HG02588 (cell line): ENCODE measurements around the gene PHB1.
"Not testable (repeated sequence)": the region's sequence is repeated elsewhere in the genome, so short reads cannot be mapped to it uniquely, and the experiment has no call there.

Experiments used
- ATAC-seq: cut with Tn5 transposase; IDR thresholded peaks from one replicate; pipeline ENCODE4 v1.9.1; 2021; ENCODE audit warnings: mild to moderate bottlenecking, moderate library complexity; ENCODE audit not compliant: unreplicated experiment

PHB1 gene

DNA sequence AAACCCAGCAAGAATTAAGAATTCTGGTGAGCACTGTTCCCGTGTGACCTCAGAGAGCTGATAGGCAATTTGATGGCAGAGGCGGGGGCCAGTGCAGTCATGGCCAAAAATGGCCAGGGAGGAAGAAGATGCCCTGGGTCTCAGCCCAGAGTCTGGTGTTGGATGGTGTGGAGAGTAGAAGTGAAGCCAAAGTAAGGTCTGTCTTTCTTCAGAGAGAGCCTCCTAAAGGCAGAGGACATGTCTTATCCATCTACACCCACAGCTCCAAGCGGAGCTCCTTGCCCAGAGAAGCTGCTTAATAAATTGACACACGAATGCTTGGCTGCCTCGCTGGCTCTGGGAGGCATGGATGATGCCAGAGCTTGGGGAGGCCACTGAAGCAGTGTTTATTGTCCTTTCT lies 32.9 kb downstream of the PHB1 start:
- ATAC-seq, result no peak

DNA sequence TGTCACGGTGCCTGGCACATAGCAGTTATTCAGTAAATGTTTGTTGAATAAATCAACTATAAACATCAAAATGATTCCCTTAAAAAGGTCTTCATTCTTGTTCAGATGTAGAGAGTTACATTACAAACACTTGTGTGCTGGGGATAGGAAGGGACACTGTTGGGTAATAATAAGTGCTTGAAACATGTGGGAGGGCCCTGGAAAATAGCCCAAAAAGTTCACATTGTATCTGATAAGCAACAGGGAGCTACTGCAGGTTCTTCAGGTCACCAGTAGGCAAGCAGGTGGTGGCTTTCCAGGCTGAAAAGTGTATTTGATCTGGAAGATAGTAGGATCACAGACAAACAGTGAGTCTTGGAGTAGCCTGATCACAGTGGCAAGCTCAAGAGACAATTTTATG lies 33.6 kb downstream of the PHB1 start:
- ATAC-seq, result no peak

DNA sequence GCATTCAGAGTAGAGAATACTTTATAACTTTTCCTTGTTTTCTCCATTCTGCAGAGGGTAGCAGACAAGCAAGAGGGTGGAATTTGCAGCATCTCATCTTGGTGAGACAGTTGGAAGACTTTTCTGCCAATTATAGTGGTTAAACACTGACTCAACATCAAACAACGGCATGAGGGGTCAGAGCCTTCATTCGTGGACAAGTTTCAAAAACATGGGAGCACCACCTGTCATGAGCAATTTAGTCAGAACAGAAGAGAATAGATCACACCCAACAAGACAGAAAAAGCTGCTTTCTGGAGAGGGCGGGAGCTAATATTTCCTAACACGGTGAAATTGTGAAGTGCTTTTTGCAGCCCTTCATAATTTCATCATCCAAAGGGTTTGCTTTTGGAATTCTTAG lies 34.8 kb downstream of the PHB1 start:
- ATAC-seq, result no peak

DNA sequence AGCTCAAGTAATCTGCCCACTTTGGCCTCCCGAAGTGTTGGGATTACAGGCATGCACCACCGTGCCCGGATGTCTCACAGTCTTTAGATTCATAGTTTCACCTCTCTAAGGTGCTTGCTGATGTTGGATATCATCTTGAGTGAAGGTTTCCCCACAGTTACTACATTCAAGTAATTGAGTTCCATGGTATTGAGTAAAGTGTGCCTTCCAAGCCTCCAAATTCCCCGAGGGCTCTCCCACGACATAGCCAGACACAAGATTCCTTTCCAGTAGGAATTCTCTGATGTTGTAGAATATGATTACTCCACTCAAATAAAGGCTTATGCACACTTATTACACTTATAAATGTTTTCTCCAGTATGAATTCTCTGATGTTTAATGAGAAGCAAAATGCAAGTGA lies 36.4 kb downstream of the PHB1 start:
- no peak for ATAC-seq

DNA sequence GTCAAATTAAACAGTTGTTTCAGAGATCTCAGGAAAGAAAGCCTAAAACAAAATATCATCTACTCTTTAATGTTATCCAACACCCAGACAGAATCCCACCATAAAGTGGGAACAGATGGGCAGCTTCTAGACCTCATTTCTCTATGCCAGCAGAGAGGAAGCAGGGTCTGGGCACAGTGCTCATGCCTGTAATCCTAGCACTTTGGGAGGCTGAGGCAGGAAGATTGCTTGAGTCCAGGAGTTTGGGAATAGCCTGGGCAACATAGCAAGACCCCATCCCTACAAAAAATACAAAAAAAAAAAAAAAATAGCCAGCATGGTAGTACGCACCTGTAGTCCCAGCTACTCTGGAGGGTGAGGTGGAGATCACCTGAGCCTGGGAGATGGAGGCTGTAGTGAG lies 39.1 kb downstream of the PHB1 start:
- ATAC-seq, result no peak

DNA sequence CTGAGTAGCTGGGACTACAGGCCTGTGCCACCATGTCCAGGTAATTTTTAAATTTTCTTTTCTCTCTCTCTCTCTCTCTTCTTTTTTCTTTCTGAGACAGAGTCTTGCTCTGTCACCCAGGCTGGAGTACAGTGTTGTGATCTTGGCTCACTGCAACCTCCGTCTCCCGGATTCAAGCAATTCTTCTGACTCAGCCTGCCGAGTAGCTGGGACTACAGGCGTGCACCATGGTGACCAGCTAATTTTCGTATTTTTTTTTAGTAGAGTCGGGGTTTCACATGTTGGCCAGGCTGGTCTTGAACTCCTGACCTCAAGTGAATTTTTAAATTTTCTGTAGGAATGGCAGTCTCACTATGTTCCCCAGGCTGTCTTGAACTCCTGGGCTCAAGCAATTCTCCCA lies 41.6 kb downstream of the PHB1 start:
- no peak for ATAC-seq

DNA sequence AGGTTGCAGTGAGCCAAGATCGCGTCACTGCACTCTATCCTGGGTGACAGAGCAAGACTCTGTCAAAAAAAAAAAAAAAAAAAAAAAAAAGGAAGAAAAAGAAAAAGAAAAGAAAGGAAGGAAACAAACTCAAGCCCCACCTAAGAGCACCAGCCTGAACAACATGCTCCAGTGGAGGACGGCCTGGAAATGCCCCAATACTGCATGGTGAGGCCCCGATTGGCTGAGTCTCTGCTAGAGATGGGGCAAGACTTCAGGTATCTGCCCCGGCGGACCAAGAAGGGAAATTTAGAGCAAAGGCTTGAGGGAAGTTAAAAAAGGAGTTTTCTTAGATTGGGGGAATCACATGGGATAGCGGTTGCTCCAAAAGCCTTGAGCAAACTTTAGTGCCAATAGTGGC lies 42.3 kb downstream of the PHB1 start:
- ATAC-seq, result no peak

DNA sequence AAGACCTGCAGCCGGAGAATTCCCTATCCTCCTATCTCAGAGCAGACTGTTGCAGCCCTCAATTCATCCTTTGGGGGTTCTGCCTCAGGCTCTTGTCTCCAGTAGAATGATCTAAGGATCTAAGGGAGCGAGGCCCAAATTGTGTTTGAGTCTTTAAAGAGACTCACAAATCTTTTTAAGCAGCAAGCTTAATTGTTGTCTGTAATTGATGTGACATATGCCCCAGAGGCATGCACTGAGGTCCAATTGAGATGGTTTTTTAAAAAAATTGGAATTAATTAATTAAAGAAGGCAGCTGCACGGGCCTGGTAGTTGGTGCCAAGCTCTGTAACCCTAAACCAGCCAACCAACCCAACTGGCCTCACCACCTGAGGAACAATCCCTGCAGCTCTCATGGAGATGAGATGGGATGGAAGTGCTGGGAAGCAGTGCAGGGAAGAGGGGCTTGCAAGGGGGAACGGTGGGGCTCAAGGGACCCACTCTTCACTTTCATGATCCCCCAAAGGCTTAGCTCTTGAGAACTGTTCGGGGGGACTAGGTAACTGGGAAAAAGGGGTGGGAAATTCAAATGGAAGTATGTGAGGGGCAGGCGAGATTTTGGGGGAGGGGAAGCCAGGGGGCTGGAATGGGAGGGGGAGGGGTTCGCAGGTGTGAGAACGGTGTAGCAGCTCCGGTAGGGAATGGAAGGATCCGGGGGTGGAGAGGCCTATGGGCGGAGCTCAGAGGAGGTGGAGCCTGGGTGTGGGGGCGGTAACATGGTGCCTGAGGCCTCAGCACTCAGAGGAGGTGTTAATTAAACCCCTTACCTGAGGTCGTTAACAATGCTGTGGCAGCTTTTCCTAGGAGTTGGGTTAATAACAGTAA lies 43.5 kb downstream of the PHB1 start:
- no peak for ATAC-seq

DNA sequence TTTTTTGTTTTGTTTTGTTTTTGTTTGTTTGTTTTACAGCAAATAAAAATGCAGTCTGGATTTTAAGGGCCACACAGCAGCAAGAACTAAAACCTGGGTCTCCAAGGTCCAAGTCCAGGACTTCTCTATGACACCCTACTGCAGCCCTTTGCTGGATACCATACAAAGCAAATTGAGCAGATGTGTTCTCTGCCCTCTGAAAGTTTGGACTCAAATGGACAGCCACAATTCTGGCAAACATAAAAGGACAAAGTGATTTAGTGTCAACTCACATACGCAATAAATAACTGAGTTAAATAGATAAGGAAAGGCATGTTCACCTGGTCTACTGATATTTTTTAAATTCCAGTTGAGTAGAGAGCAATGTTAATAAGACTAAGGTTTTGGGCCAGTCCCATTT lies 44.9 kb downstream of the PHB1 start:
- ATAC-seq, result no peak

DNA sequence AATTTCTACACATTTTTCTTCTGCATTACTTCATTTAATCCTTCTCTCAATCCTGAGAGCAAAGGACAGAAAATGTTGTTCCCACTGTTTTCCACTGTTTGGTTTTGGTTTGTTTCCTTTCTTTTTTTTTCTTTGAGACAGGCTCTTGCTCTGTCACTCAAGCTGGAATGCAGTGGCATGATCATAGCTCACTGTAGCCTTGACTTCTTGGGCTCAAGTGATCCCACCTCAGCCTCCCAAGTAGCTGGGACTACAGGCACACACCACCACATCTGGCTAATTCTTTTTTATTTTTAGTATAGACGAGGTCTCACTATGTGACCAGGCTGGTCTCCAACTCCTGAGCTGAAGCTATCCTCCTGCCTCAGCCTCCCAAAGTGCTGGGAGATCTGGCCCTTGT lies 45.6 kb downstream of the PHB1 start:
- ATAC-seq, result no peak

DNA sequence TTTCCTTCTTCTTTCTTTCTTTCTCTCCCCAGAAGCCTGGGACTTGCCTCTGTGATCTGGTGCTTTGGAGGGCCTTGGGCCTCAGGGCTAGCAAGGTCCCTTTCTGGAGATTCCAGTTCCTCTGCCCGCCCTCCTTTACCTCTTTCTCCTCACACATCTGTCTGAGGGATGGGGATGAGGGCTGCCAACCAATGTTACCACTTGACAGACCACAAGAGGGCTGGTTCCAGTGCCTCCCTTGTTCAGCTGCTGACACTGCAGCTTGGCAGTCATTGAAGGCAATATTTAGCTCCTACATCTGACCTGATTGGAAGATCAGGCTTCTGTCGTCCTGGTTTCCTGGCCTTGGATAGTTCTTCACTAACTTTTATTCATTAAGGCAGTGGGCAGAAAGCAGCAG lies 49.0 kb downstream of the PHB1 start:
- ATAC-seq, result no peak

DNA sequence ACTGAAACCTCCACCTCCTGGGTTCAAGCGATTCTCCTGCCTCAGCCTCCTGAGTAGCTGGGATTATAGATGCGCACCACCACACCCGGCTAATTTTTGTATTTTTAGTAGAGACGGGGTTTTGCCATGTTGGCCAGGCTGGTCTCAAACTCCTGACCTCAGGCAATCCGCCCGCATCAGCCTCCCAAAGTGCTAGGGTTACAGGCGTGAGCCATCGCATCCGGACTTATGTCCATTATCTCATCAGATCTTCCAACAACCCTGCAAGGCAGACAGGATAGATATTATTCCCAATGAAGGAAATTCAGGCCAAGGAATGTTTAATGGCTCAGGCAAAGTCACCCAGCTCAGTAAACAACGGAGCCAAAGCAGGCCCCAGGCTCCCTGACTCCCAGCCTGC lies 49.6 kb downstream of the PHB1 start:
- ATAC-seq, result not testable (repeated sequence)

DNA sequence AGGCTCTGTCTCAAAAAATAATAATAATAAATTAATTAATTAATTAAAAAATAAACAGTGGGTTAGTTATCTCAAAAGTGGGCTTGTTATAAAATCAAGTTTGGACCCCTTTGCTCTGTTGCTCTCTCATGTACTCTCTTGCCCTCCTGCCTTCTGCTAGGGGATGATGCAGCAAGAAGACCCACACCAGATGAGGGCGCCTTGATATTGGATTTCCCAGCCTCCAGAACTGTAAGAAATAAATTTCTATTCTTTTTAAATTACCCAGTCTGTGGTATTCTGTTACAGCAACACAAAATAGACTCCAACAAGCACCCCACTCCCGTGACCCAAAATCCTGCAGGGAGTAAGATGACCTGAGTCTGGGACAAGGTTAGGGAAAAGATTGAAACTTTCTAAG lies 50.6 kb downstream of the PHB1 start:
- ATAC-seq, result no peak

DNA sequence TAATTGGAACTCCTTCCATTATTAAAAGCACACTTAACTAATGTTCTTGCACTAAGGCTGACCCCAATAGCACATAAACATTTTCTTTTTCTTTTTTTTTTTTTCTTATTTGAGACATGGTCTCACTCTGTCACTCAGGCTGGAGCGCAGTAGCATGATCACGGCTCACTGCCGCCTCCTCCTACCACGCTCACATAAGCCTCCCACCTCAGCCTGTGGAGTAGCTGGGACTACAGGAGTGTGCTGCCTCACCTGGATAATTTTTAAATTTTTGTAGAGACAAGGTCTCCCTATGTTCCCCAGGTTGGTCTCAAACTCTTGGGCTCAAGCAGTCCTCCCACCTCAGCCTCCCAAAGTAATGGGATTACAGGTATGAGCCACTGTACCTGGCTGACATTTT lies 51.4 kb downstream of the PHB1 start:
- ATAC-seq, result no peak

DNA sequence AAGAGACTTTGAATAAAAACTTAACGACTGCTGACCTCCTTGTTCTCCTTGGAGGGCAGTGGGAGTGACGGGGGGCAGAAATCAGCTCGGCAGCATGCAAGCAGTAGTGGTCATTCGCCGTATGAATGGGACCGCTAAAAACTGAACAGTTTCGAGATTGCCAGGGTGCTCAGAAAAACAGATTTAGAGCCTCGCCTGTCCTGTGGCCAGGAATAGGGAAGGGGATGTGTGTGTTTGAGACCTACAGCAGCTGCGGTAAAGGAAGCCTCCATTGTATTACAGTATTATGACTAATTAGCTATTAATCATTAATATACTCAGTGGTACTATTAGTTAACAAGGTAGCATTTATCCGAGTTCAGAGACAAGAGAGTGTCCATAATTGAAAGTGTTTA lies 52.0 kb downstream of the PHB1 start:
- no peak for ATAC-seq

DNA sequence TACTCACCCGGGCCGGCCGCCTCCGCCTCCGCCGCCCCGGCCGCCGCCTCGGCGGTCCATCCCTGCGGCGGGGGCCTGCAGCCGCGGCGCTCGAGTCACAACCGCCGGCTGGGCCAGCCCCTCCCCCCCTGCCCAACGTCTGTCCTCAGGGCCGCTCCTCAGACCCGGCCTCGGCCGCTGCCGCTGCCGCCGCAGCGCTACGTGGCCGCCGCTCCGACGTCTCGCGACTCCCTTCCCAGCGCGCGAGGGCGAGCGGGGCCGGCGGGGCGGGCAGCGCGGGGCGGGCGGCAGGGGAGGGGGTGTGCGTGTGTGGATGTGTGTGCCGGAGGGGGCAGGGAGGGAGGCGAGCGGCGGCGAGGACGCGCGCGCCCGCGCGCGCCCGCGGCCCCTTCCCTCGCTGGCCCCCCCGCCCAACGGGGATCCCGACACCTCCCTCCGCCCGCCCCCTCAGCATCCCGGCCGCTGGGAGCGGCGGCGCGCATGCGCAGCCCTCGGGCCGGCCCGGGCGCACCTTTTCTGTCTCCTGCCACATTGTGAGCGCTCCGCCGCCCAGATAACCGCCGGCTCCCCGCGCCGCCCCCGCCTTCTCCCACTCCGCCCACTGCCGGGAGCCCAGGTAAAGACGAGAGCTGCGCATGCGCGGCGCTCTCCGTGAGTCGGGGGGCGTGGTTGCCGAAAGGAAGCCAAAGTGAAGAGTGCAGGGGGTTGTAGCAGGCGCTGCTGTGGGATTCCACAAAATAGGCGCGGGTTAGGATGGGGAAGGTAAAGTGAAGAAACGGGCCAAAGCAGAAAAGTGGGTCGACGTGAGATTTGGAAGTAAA lies 52.6 kb downstream of the PHB1 start, which contains the start of gene ZNF652:
Gene ZNF652, minus strand, starts transcription at position 349 of the 821 bp plus-strand sequence. CDS start 44,525 bp downstream, outside the sequence.
- ATAC-seq, result peak; percentile 72

DNA sequence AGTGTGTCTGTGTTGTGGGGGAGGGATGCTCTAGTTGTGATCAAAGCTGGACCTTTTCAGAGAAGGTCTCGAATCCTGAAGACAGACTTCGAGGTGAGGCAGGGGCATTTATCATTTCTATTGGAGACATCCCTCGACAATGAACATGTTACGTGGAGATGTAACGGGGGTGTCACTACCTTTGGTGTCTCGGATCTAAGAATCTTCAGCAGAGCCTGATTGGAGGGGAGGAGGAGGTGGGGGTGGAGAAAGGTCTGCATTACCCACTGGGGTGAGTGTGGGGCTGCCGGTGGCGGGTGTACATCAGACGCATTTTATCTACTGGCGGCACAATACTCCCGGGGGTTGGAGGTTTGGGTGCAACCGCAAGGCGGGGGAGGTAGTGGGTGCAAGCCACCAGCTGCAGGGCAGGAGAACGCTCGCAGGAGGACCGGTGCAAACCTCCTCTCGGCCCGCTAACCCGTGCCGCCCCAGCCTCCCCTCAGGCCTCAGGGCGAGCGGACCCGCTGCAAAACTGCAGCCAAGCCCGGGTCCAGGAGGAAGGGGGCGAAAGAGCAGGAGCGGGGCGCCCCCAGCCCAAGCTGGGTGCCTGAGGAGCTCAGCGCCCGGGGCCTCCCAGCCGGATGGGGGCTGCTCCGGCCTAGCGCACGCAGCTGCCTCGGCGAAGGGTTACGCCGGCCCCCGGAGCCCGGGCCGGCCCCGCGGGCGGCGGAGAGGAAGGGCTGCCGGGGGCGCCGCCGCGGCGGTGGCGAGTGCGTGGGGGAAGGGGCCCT lies 53.4 kb downstream of the PHB1 start:
- ATAC-seq, result peak; percentile 9

DNA sequence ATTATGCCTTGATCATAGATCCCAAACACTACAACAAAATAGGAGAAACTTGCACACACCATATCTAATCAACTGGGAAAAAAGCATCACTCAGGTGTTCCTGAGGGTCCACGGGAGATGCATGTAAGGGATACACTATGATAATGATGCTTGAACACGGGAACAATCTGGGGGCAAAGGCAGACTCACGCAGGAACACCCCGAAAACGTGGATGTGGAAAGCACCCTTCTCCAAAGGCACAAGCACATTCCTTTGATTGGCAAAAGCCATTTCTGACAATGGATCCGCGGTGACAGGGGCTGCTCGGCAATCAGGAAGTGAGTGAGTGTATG lies 53.9 kb downstream of the PHB1 start:
- ATAC-seq, result no peak

DNA sequence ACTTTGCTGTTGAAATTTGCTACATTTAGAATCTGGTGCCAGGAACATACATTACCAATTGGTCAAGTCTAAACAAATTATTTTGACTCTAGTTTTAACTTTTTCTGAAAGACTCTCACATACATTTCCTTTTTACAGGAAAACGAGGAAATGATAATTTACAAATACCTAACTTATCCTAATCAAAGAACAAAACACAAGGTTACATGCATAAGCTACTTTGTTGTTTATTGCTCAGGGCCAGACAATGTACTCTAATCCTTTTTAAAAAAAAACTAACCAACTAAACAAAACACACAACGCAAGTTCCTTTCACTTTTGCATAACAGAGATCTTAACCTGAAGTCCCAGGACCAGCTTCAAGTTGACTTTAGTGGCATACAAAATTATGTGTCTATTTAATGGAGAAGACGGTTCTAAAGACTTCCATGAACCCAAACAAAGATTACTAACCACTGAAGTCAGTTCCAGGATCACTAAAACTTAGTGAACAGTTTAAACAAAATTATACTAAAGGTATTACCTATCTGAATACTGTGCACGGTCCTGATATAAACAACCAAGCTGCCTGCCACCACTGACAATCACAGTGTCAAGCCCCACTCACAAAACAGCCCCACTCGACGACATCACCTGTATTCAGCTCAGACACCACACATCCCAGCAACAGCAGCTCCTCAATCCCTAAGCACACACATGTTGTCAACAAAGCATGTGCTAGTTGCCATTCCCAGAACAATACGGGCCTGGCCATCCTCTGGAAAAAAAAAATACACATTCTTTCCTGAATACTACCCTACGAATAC lies 54.5 kb downstream of the PHB1 start:
- no peak for ATAC-seq

DNA sequence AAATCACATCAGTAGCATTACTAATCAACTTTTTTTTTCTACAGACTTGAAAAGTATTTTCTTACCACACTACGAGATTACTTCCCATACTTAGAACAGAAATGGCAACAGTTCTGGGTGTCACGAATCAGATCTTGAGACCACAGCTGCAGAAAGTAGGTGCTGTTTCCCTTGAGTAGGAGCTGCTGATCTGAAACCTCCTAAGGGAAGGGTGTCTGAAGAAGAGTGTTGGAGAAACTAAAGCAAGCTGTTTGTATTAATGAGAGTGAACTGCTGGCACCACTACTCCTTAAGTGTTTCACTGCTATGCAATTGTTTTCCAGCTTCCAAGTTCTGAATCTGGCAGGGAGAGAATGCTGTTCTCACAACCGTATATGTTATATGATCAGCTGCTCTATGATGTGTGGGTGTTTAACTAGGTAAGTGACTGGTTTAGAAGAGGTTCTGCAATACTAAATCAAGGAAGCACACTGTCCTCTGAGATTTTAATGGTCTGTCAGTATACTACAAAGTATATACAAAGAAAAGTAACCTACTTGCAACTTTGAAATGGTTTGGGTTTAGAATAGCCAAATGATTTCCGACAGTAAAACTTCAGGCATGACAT lies 55.9 kb downstream of the PHB1 start:
- ATAC-seq, result no peak
